DND-41 (cell line): Measurements from ENCODE around the gene ST6GALNAC1.

Experiments
- CTCF ChIP-seq: IDR thresholded peaks from 2 replicates; pipeline ENCODE4 v1.5.1; 2012; ENCODE audit warnings: borderline replicate concordance, low read length, moderate library complexity, mild to moderate bottlenecking; ENCODE audit not compliant: poor library complexity, severe bottlenecking; ENCODE audit errors: extremely low read depth
- EZH2 ChIP-seq: IDR thresholded peaks from 3 replicates; pipeline ENCODE4 v1.6.1; 2012; ENCODE audit warnings: borderline replicate concordance, low read depth, mild to moderate bottlenecking, moderate library complexity, low read length, inconsistent platforms; ENCODE audit not compliant: severe bottlenecking

- no peak for TF ChIP-seq CTCF
- no peak for TF ChIP-seq EZH2
Observed at GRCh38 chr17:76601065-76601464, 42.5 kb downstream of the ST6GALNAC1 start.
